ENCODE results near the gene PHF3. TPM values are rescaled to one million over a fixed set of nuclear protein-coding genes. Genes with fewer than 3 reads are reported as not detected.

The PHF3 gene
- total RNA-seq, 1 donor from 2014 or later = 27.9 TPM

DNA sequence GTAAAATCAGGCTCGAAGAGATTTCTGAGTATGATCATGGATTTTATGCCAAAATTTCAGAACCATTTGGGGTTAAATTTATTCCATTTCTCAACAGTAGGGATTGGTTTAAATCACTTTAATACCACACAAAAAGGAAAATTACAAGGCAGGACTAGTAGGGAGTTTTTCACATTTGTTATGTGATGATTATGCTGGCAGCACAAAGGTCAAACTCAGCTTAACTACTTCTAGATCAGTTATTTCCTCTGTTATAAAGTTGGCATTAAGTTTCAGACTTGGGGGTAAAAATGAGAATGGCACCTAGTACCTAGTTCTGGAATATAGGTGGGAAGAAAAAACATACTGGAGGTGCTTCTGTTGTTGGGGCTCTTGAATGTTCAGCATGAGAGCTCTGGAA, 39.5 kb downstream of the PHF3 start:
- no peak for DNase-seq (ENCODE audit: low read depth)
- no peak for TF ChIP-seq CTCF (conservative IDR thresholded peaks at IDR 0.05; ENCODE audit: low read depth, low read length)
- H3K4me3 ChIP-seq (ENCODE audit: low read depth, low read length) = no peak overlapping the region

DNA sequence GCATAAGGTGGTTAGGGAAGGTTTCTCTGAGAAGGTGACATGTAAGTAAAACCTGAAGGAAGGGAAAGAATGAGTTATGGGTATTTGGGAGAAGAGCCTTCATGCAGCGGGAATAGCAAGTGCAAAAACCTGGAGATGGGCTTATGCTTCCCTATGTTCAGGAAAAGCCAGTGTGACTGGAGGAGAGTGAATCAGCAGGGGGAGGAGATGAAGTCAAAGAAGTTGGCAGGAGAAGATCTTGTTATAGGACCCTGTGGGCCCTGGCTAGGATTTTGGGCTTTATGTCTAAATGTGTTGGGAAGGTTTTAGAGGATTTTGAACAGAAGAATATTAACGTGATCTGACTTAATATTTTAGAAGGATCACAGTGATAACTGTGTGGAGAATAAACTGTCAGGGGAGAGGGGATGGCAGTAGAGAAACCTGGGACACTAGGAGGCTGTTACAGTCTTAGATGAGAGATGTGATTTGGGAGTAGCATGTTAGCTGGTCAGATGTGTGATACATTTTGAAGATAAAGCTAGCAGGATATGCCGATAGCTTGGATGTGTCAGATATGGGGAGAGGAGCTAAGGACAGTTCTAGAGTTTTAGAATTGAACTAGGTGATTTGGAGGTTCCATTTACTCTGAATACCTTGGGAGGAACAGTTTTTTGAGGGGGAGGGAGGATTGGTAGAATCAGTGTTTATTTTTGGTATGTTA, 41.0 kb downstream of the PHF3 start:
- no peak overlapping the region for H3K4me3 ChIP-seq (ENCODE audit: low read depth, low read length)
- no peak for DNase-seq (ENCODE audit: low read depth)
- no peak for TF ChIP-seq CTCF (conservative IDR thresholded peaks at IDR 0.05; ENCODE audit: low read depth, low read length)

- no peak overlapping the region for H3K4me3 ChIP-seq (ENCODE audit: low read depth, low read length)
- peak; percentile 35 for DNase-seq (ENCODE audit: low read depth)
- no peak for TF ChIP-seq CTCF (conservative IDR thresholded peaks at IDR 0.05; ENCODE audit: low read depth, low read length)
Measured at GRCh38 chr6:63677282-63677681, 41.7 kb downstream of the PHF3 start.

GRCh38 chr6:63683071-63683603, 47.5 kb downstream of the PHF3 start:
- no peak for DNase-seq (ENCODE audit: low read depth)
- TF ChIP-seq CTCF (conservative IDR thresholded peaks at IDR 0.05; ENCODE audit: low read depth, low read length) = no peak
- H3K4me3 ChIP-seq (ENCODE audit: low read depth, low read length) = no peak overlapping the region

- DNase-seq (ENCODE audit: low read depth) = no peak
- H3K4me3 ChIP-seq (ENCODE audit: low read depth, low read length) = no peak overlapping the region
- no peak for TF ChIP-seq CTCF (conservative IDR thresholded peaks at IDR 0.05; ENCODE audit: low read depth, low read length)
Measured at GRCh38 chr6:63685446-63686379, 50.1 kb downstream of the PHF3 start.

GRCh38 chr6:63689421-63689820, 53.8 kb downstream of the PHF3 start:
- no peak overlapping the region for H3K4me3 ChIP-seq (ENCODE audit: low read depth, low read length)
- DNase-seq (ENCODE audit: low read depth) = no peak
- no peak for TF ChIP-seq CTCF (conservative IDR thresholded peaks at IDR 0.05; ENCODE audit: low read depth, low read length)
